GM12878 (cell line): ENCODE results near the gene TTC1. TPM values are rescaled to one million over a fixed set of nuclear protein-coding genes. Genes with fewer than 3 reads are reported as not detected.

ENCODE experiments used
- ATAC-seq: fragments of 200-7000 bp; cut with Tn5 transposase; 3 replicates; pipeline ENCODE4 v1.9.1; 2020; ENCODE audit warnings: mild to moderate bottlenecking, moderate library complexity
- BruUV-seq: library from RNA; stranded (reverse); fragments of 400-500 nt; replicated peaks from 2 replicates; lab custom pipeline; 2021; lab: Mats Ljungman, UMichigan
- CTCF ChIA-PET: fragments of 300-600 bp; sonication (Branson Sonifier 250); formaldehyde crosslinking; extraction: SDS; loops from one replicate; lab custom pipeline; 2021; ENCODE audit warnings: inconsistent platforms; lab: Yijun Ruan, JAX
- POLR2A ChIA-PET: fragments of 350-600 bp; formaldehyde crosslinking; extraction: SDS; loops from one replicate; lab custom pipeline; 2021; ENCODE audit warnings: inconsistent platforms; lab: Charles Lee
- RAD21 ChIA-PET: fragments of 300-600 bp; sonication (Branson Sonifier 250); formaldehyde crosslinking; loops from one replicate; lab custom pipeline; 2023; ENCODE audit warnings: antibody characterized with exemption; ENCODE audit not compliant: unreplicated experiment; lab: Charles Lee
- SMC1A ChIA-PET: fragments of 300-600 bp; sonication (Branson Sonifier 250); formaldehyde crosslinking; loops from one replicate; lab custom pipeline; 2023; ENCODE audit not compliant: unreplicated experiment, uncharacterized antibody; lab: Charles Lee
- DNase-seq: peaks from one replicate; pipeline ENCODE4 v3.0.0-alpha.2; 2011; ENCODE audit warnings: low read depth, low spot score
- FAIRE-seq: peaks from 3 replicates; lab custom pipeline; 2011; peaks lifted over from hg19 to GRCh38; lab: Jason Lieb, UNC
- H2AFZ ChIP-seq: 2 replicates; pipeline ENCODE4 v1.6.0; 2011; ENCODE audit warnings: low read depth, low read length, control low read depth; ENCODE audit not compliant: control insufficient read depth
- H3K27ac ChIP-seq: 2 replicates; pipeline ENCODE4 v1.5.1; 2011; ENCODE audit warnings: control low read depth; ENCODE audit not compliant: control insufficient read depth, insufficient read depth
- H3K27me3 ChIP-seq, 2 experiments: replicated peaks in 1 of 2; 2 replicates each; pipeline versions ENCODE4 v1.6.0 to v1.6.1; 2011; ENCODE audit warnings: low read length in 1 of 2; ENCODE audit not compliant: control insufficient read depth in 2 of 2, insufficient read depth in 2 of 2
- H3K36me3 ChIP-seq, 2 experiments: 2 replicates each; pipeline ENCODE4 v1.5.1; 2011; ENCODE audit warnings: low read length in 1 of 2; ENCODE audit not compliant: control insufficient read depth in 2 of 2, insufficient read depth in 2 of 2
- H3K4me1 ChIP-seq: 2 replicates; pipeline ENCODE4 v1.6.1; 2011; ENCODE audit warnings: mild to moderate bottlenecking, low read length, moderate library complexity, mixed read lengths; ENCODE audit not compliant: control insufficient read depth, insufficient read depth
- H3K4me2 ChIP-seq: 2 replicates; pipeline ENCODE4 v1.6.0; 2011; ENCODE audit warnings: control low read depth; ENCODE audit not compliant: control insufficient read depth, insufficient read depth
- H3K4me3 ChIP-seq: fragments of 200-600 bp; sonication (generic); 2 replicates; pipeline ENCODE4 v1.5.1; 2016
- H3K79me2 ChIP-seq: 2 replicates; pipeline ENCODE4 v1.6.0; 2011; ENCODE audit warnings: low read length; ENCODE audit not compliant: control insufficient read depth, insufficient read depth
- H3K9ac ChIP-seq: 2 replicates; pipeline ENCODE4 v1.8.0; 2011; ENCODE audit warnings: low read length, control low read depth, mixed read lengths; ENCODE audit not compliant: control insufficient read depth, insufficient read depth
- H3K9me3 ChIP-seq: replicated peaks from 3 replicates; pipeline ENCODE4 v1.5.1; 2011; ENCODE audit warnings: mild to moderate bottlenecking, low read length; ENCODE audit not compliant: control insufficient read depth, insufficient read depth
- H4K20me1 ChIP-seq: 2 replicates; pipeline ENCODE4 v1.6.0; 2011; ENCODE audit not compliant: control insufficient read depth, insufficient read depth
- ATF3 ChIP-seq: IDR thresholded peaks from 2 replicates; pipeline ENCODE4 v1.6.1; 2011; ENCODE audit warnings: low read depth, mild to moderate bottlenecking, low read length, moderate library complexity, borderline replicate concordance; ENCODE audit errors: extremely low read depth
- BCL11A ChIP-seq: IDR thresholded peaks from 2 replicates; pipeline ENCODE4 v1.6.1; 2011; ENCODE audit warnings: low read depth, low read length
- E2F8 ChIP-seq: fragments of 450-650 bp; IDR thresholded peaks from 2 replicates; pipeline ENCODE4 v1.6.1; 2018; ENCODE audit warnings: mild to moderate bottlenecking, low read depth, moderate library complexity; ENCODE audit not compliant: partially characterized antibody
- IKZF2 ChIP-seq, 2 experiments: fragments of 450-650 bp; IDR thresholded peaks; 2 replicates each; pipeline ENCODE4 v1.6.1; 2017; ENCODE audit warnings: mild to moderate bottlenecking in 2 of 2, moderate library complexity in 2 of 2
- NFIC ChIP-seq: IDR thresholded peaks from 2 replicates; pipeline ENCODE4 v1.6.1; 2012; ENCODE audit warnings: low read depth, mild to moderate bottlenecking, inconsistent platforms, low read length, moderate library complexity
- NFYB ChIP-seq: IDR thresholded peaks from 2 replicates; pipeline ENCODE4 v1.6.1; 2011; ENCODE audit warnings: low read depth, mild to moderate bottlenecking, low read length, improper control_type of control experiment, moderate library complexity; ENCODE audit not compliant: insufficient read depth
- SMAD1 ChIP-seq: fragments of 450-650 bp; IDR thresholded peaks from 2 replicates; pipeline ENCODE4 v1.6.1; 2018; ENCODE audit warnings: mild to moderate bottlenecking, low read depth; ENCODE audit not compliant: partially characterized antibody
- USF1 ChIP-seq: IDR thresholded peaks from 2 replicates; pipeline ENCODE4 v1.6.1; 2011; ENCODE audit warnings: borderline replicate concordance, low read depth, mild to moderate bottlenecking, moderate library complexity, mixed read lengths, low read length; ENCODE audit not compliant: insufficient read depth; ENCODE audit errors: extremely low read length
- WGBS: methylation state at CpG from one replicate; pipeline ENCODE4 v1.1.6; 2016; ENCODE audit warnings: low lambda C conversion rate; ENCODE audit not compliant: insufficient replicate concordance, insufficient coverage; ENCODE audit errors: missing lambda C conversion rate; 5-methylcytosine and 5-hydroxymethylcytosine counted together
- in situ Hi-C: fragments of 300-500 bp; cut with MboI; formaldehyde crosslinking; loops from 9 replicates; pipeline ENCODE4 v1.14.3; 2018; ENCODE audit warnings: mixed read lengths
- intact Hi-C: fragments of 100-400 bp; cut with micrococcal nuclease; formaldehyde crosslinking; loops from one replicate; pipeline ENCODE4 v1.14.2; 2022; ENCODE audit not compliant: unreplicated experiment
- polyA plus RNA-seq, 11 experiments: library from polyadenylated mRNA; depleted of rRNA in 4 of 11; unstranded in 6 of 11; stranded (reverse) in 5 of 11; fragments of >200 nt; fragmentation: Nextera tagmentation in 4 of 11; fragmentation: Illumina TruSeq in 1 of 11; extraction: Ambion mirVana in 4 of 11; extraction: Trizol in 1 of 11; gene quantifications; 1 replicate in 1 of 11; 2 replicates in 10 of 11; pipeline versions ENCODE4 v1.2.1 to v1.2.3, GENCODE V29; 2011 to 2016; ENCODE audit warnings: inconsistent platforms in 2 of 11, missing spikeins in 2 of 11, low read depth in 1 of 11
- total RNA-seq, 4 experiments: library from RNA; depleted of rRNA in 3 of 4; stranded (reverse); fragments of >200 nt in 3 of 4; fragmentation: Illumina TruSeq in 1 of 4; extraction: Trizol in 1 of 4; gene quantifications; 2 replicates each; pipeline versions ENCODE4 v1.2.1 to v1.2.3, GENCODE V29; 2013 to 2021

TTC1 gene
- total and polyA plus RNA-seq, 10 of the 15 experiments (the other 5 are each of a cell fraction or from before 2014, with no cell fraction given) = 46.6 to 160 (median 92.3) TPM

- ChIA-PET SMC1A (no interaction called here), POLR2A (interaction anchor here (0.5 to 0.9 kb wide), 4 partner anchors 7 to 32 kb away, joined by 3 to 6 read pairs (median 4); partner anchors contain the start of gene PWWP2A), RAD21 (no interaction called here), CTCF (interaction anchor here (1.1 to 1.3 kb wide), 2 partner anchors 17 to 293 kb away, joined by 3 read pairs; no protein-coding TSS in a partner anchor)
- no peaks in the 10 kb centered on the region for H3K27me3 ChIP-seq
- TF ChIP-seq IKZF2 (IDR thresholded peaks at IDR 0.05) (peak in 1 of 2 experiments; percentile 17; a peak in 1 of 4 replicates), SMAD1 (no peak), ATF3 (no peak), NFIC (0 out of 2 replicates have a peak, but pooled peaks have one; percentile 35), E2F8 (no peak), BCL11A (no peak), USF1 (no peak), NFYB (no peak)
- peaks cover 17% of the 10 kb centered on the region for H3K79me2 ChIP-seq
- no TSS peak for BruUV-seq
- H3K4me1 ChIP-seq = peaks cover 24% of the 10 kb centered on the region
- in situ Hi-C loops = no loop called here
- DNase-seq (no peak), ATAC-seq (no peak), FAIRE-seq (no peak)
- no peak overlapping the region for H3K4me3 ChIP-seq
- H3K9me3 ChIP-seq = no peaks in the 10 kb centered on the region; the same call in 2 of the 3 replicates
- H2AFZ ChIP-seq = no peak overlapping the region
- H4K20me1 ChIP-seq = no peaks in the 10 kb centered on the region
- peak overlapping the region; percentile 60 for H3K27ac ChIP-seq
- no peak overlapping the region for H3K9ac ChIP-seq
- peaks cover 0 to 12% of the 10 kb centered on the region in 2 experiments; a peak in 1 of 4 replicates for H3K36me3 ChIP-seq
- WGBS = 83% methylated on average over 4 of the region's 4 CpGs
- intact Hi-C loops = no loop called here
- peak overlapping the region; percentile 40 for H3K4me2 ChIP-seq
These were observed 89.1 kb downstream of the TTC1 start for GRCh38 chr5:160097991-160098390.
